Sigmoid colon (tissue), 7 donors: ENCODE results near the gene PCK1. TPM values are rescaled to one million over a fixed set of nuclear protein-coding genes. Genes with fewer than 3 reads are reported as not detected.

ENCODE experiments used
- DNase-seq: peaks from one replicate; pipeline ENCODE4 v3.0.0-alpha.2; 2019
- H3K27ac ChIP-seq, 4 donors: fragments of 200-600 bp; sonication (generic); one replicate each; pipeline ENCODE4 v1.5.1; 2016 to 2019; ENCODE audit warnings: mild to moderate bottlenecking in 1 of 4
- H3K27me3 ChIP-seq, 3 donors: fragments of 200-600 bp; sonication (generic); one replicate each; pipeline ENCODE4 v1.5.1; 2019; ENCODE audit warnings: mild to moderate bottlenecking in 1 of 3
- H3K36me3 ChIP-seq, 4 donors: fragments of 200-600 bp; sonication (generic); one replicate each; pipeline ENCODE4 v1.5.1; 2016 to 2019
- H3K4me1 ChIP-seq, 4 donors: fragments of 200-600 bp; sonication (generic); one replicate each; pipeline ENCODE4 v1.5.1; 2017 to 2019
- H3K4me3 ChIP-seq, 4 donors: fragments of 200-600 bp; sonication (generic); one replicate each; pipeline ENCODE4 v1.5.1; 2017 to 2019; ENCODE audit warnings: mild to moderate bottlenecking in 2 of 4, moderate library complexity in 1 of 4
- H3K9me3 ChIP-seq, 4 donors: fragments of 200-600 bp in 3 of 4; sonication (generic) in 3 of 4; one replicate each; pipeline versions ENCODE4 v1.5.1 to v1.6.1; 2013 to 2019
- CTCF ChIP-seq, 4 experiments: fragments of 450-650 bp in 3 of 4; fragments of 200-600 bp in 1 of 4; IDR thresholded peaks; one replicate each; pipeline ENCODE4 v1.5.1; 2016 to 2019; ENCODE audit warnings: antibody characterized with exemption in 4 of 4, mild to moderate bottlenecking in 3 of 4, moderate library complexity in 2 of 4
- EP300 ChIP-seq, 4 donors: sonication (generic); formaldehyde crosslinking; IDR thresholded peaks; one replicate each; pipeline ENCODE4 v1.6.1; 2017; ENCODE audit warnings: antibody characterized with exemption in 4 of 4
- POLR2A ChIP-seq, 2 donors: fragments of 450-650 bp; IDR thresholded peaks; one replicate each; pipeline ENCODE4 v1.6.1; 2016; ENCODE audit warnings: antibody characterized with exemption in 2 of 2, mild to moderate bottlenecking in 2 of 2, moderate library complexity in 2 of 2
- POLR2AphosphoS5 ChIP-seq, 4 donors: sonication (generic); formaldehyde crosslinking; IDR thresholded peaks; one replicate each; pipeline ENCODE4 v1.6.1; 2017; ENCODE audit warnings: antibody characterized with exemption in 4 of 4
- WGBS, 2 donors: extraction: QIAGEN DNeasy Blood & Tissue Kit; methylation state at CpG; one replicate each; pipeline ENCODE4 v1.1.7; 2013; 5-methylcytosine and 5-hydroxymethylcytosine counted together
- intact Hi-C: fragments of 100-400 bp; cut with DNase I; formaldehyde crosslinking; loops from one replicate; pipeline ENCODE4 v1.15.1; 2023
- polyA plus RNA-seq, 3 donors: library from polyadenylated mRNA; stranded (reverse); fragments of 200-250 nt; gene quantifications; one replicate each; pipeline ENCODE4 v1.2.3, GENCODE V29; 2013
- total RNA-seq, 4 donors: library from RNA; depleted of rRNA; stranded (reverse); fragments of >200 nt; gene quantifications; one replicate each; pipeline ENCODE4 v1.1.0, GENCODE V29; 2016
- donor health status: healthy with polysubstance abuse.
- donor health status: Bipolar disorder and iron deficiency.
- donor health status: healthy.

PCK1 gene
- total and polyA plus RNA-seq, 7 donors: 0.33 to 334 (median 7.5) TPM

- TF ChIP-seq EP300 (IDR thresholded peaks at IDR 0.05): no peak
- TF ChIP-seq POLR2AphosphoS5 (IDR thresholded peaks at IDR 0.05): no peak
- TF ChIP-seq POLR2A (IDR thresholded peaks at IDR 0.05): no peak
- TF ChIP-seq CTCF (IDR thresholded peaks at IDR 0.05): no peak
- Histone ChIP-seq H3K9me3 (no peaks in the 10 kb centered on the region), H3K36me3 (no peaks in the 10 kb centered on the region), H3K27ac (no peak overlapping the region), H3K4me3 (no peak overlapping the region), H3K27me3 (peaks cover 0 to 10% (median 5%) of the 10 kb centered on the region in 3 donors), H3K4me1 (no peaks in the 10 kb centered on the region)
- intact Hi-C loops: no loop called here
- 89 to 92% methylated on average over 10 of the region's 10 CpGs for WGBS, 2 donors
- no peak for DNase-seq
Observed at GRCh38 chr20:57559289-57559634, 1.6 kb upstream of the PCK1 start.

- Histone ChIP-seq H3K4me1 (no peaks in the 10 kb centered on the region), H3K9me3 (no peaks in the 10 kb centered on the region), H3K27ac (no peak overlapping the region), H3K36me3 (no peaks in the 10 kb centered on the region), H3K4me3 (no peak overlapping the region), H3K27me3 (peaks cover 0 to 10% (median 5%) of the 10 kb centered on the region in 3 donors)
- no peak for DNase-seq
- intact Hi-C loops: no loop called here
- 45 to 75% methylated on average over 8 of the region's 8 CpGs for WGBS, 2 donors
- TF ChIP-seq POLR2AphosphoS5 (IDR thresholded peaks at IDR 0.05) (no peak), CTCF (IDR thresholded peaks at IDR 0.05) (no peak), EP300 (IDR thresholded peaks at IDR 0.05) (no peak), POLR2A (IDR thresholded peaks at IDR 0.05) (no peak)
Observed at GRCh38 chr20:57559658-57560553, 1.0 kb upstream of the PCK1 start.

- Histone ChIP-seq H3K36me3 (no peaks in the 10 kb centered on the region), H3K4me1 (no peaks in the 10 kb centered on the region), H3K9me3 (no peaks in the 10 kb centered on the region), H3K4me3 (no peak overlapping the region), H3K27ac (no peak overlapping the region), H3K27me3 (peaks cover 0 to 8% (median 5%) of the 10 kb centered on the region in 3 donors)
- TF ChIP-seq CTCF (IDR thresholded peaks at IDR 0.05) (no peak), POLR2AphosphoS5 (IDR thresholded peaks at IDR 0.05) (no peak), POLR2A (IDR thresholded peaks at IDR 0.05) (no peak), EP300 (IDR thresholded peaks at IDR 0.05) (no peak)
- WGBS, 2 donors: 82 to 87% methylated on average over 24 of the region's 24 CpGs
- DNase-seq: no peak
- intact Hi-C loops: no loop called here
Observed at GRCh38 chr20:57561356-57562279, 708 bp downstream of the PCK1 start.

GRCh38 chr20:57562541-57563465 is 1.9 kb downstream of the PCK1 start:
- H3K27ac ChIP-seq: no peak overlapping the region
- intact Hi-C loops: no loop called here
- no peak overlapping the region for H3K4me3 ChIP-seq
- no peak for DNase-seq
- H3K36me3 ChIP-seq: no peaks in the 10 kb centered on the region
- H3K4me1 ChIP-seq: no peaks in the 10 kb centered on the region
- WGBS, 2 donors: 93 to 95% methylated on average over 35 of the region's 35 CpGs
- no peaks in the 10 kb centered on the region for H3K9me3 ChIP-seq
- TF ChIP-seq POLR2AphosphoS5 (IDR thresholded peaks at IDR 0.05): peak in 1 of 4 donors; percentile 34
- TF ChIP-seq POLR2A (IDR thresholded peaks at IDR 0.05): no peak
- no peaks in the 10 kb centered on the region for H3K27me3 ChIP-seq
